ENCODE measurements around the gene IGF1R.

DNA sequence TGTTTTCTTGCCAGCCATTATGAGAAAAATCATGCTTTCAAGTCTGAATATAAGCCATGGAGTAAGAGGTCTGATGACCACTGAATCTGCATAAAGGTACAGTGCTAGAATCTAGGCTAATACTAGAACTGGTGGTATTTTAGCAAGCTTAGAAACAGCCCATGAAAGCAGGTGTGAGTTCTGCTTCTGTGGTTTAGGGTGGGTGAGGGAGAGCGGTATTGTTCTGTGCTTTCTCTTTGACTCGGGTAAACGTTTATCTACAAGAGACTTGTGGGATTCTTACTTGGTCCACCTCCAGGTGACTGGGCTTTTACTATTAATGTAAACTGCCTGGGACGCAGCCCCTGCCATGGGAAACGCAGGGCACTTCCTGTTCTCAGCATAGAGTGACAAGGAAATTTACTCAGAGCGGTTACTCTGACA is 304.1 kb downstream of the IGF1R start:
- TF ChIP-seq, protein P1, sequence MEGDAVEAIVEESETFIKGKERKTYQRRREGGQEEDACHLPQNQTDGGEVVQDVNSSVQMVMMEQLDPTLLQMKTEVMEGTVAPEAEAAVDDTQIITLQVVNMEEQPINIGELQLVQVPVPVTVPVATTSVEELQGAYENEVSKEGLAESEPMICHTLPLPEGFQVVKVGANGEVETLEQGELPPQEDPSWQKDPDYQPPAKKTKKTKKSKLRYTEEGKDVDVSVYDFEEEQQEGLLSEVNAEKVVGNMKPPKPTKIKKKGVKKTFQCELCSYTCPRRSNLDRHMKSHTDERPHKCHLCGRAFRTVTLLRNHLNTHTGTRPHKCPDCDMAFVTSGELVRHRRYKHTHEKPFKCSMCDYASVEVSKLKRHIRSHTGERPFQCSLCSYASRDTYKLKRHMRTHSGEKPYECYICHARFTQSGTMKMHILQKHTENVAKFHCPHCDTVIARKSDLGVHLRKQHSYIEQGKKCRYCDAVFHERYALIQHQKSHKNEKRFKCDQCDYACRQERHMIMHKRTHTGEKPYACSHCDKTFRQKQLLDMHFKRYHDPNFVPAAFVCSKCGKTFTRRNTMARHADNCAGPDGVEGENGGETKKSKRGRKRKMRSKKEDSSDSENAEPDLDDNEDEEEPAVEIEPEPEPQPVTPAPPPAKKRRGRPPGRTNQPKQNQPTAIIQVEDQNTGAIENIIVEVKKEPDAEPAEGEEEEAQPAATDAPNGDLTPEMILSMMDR (conservative IDR thresholded peaks at IDR 0.05 in 1 of 2, IDR thresholded peaks at IDR 0.05 in 1 of 2; ENCODE audit: extremely low read depth in 1 of 2, insufficient read depth in 1 of 2, low read depth in 1 of 2, low read length in 2 of 2) = no peak
- no peak for TF ChIP-seq EZH2 (IDR thresholded peaks at IDR 0.05; ENCODE audit: borderline replicate concordance, low read length)

Measured in mammary epithelial cell (primary cell).